HAP-1 (cell line): ENCODE measurements around the gene PPIF.

ENCODE experiments used
- DNase-seq, 2 experiments: peaks; one replicate each; pipeline ENCODE4 v3.0.0-alpha.2; 2016 to 2020; ENCODE audit warnings: low spot score in 2 of 2
- H3K27me3 ChIP-seq: fragments of 250-450 bp; sonication (Bioruptor Pico); 2 replicates; pipeline ENCODE4 v1.5.1; 2020; ENCODE audit warnings: low read depth, mild to moderate bottlenecking, moderate library complexity
- H3K36me3 ChIP-seq: fragments of 250-450 bp; sonication (Bioruptor Pico); replicated peaks from 2 replicates; pipeline ENCODE4 v1.5.1; 2020; ENCODE audit warnings: mild to moderate bottlenecking
- H3K4me1 ChIP-seq: fragments of 250-450 bp; sonication (Bioruptor Pico); 2 replicates; pipeline ENCODE4 v1.5.1; 2020; ENCODE audit warnings: mild to moderate bottlenecking
- H3K4me3 ChIP-seq: fragments of 250-450 bp; sonication (Bioruptor Pico); 2 replicates; pipeline ENCODE4 v1.5.1; 2020; ENCODE audit warnings: mild to moderate bottlenecking, moderate library complexity
- H3K9me3 ChIP-seq: fragments of 250-450 bp; sonication (Bioruptor Pico); 2 replicates; pipeline ENCODE4 v1.5.1; 2020; ENCODE audit warnings: mild to moderate bottlenecking, moderate library complexity
- in situ Hi-C: fragments of 300-500 bp; cut with MboI; formaldehyde crosslinking; loops from 3 replicates; pipeline ENCODE4 v1.14.3; 2020; ENCODE audit warnings: low sequenced_read_pairs, inconsistent platforms, mixed read lengths

The PPIF gene

GRCh38 chr10:79308969-79309665, 38.2 kb upstream of the PPIF start:
- H3K4me3 ChIP-seq = no peak overlapping the region
- no peaks in the 10 kb centered on the region for H3K4me1 ChIP-seq
- peaks cover 5% of the 10 kb centered on the region for H3K36me3 ChIP-seq
- H3K27me3 ChIP-seq = no peaks in the 10 kb centered on the region
- DNase-seq = no peak
- in situ Hi-C loops = no loop called here
- no peaks in the 10 kb centered on the region for H3K9me3 ChIP-seq

- H3K27me3 ChIP-seq = no peaks in the 10 kb centered on the region
- no peak for DNase-seq
- H3K4me3 ChIP-seq = no peak overlapping the region
- peaks cover 3% of the 10 kb centered on the region for H3K36me3 ChIP-seq
- no peaks in the 10 kb centered on the region for H3K9me3 ChIP-seq
- H3K4me1 ChIP-seq = no peaks in the 10 kb centered on the region
- in situ Hi-C loops = no loop called here
Observed at GRCh38 chr10:79310200-79310865, 36.9 kb upstream of the PPIF start.

- H3K27me3 ChIP-seq = no peaks in the 10 kb centered on the region
- in situ Hi-C loops = no loop called here
- no peak for DNase-seq
- no peak overlapping the region for H3K4me3 ChIP-seq
- no peaks in the 10 kb centered on the region for H3K9me3 ChIP-seq
- no peaks in the 10 kb centered on the region for H3K4me1 ChIP-seq
- peaks cover 2% of the 10 kb centered on the region for H3K36me3 ChIP-seq
Observed at GRCh38 chr10:79310911-79311573, 36.2 kb upstream of the PPIF start.

GRCh38 chr10:79311581-79312407, 35.5 kb upstream of the PPIF start:
- no peak for DNase-seq
- H3K4me3 ChIP-seq = no peak overlapping the region
- no peaks in the 10 kb centered on the region for H3K9me3 ChIP-seq
- in situ Hi-C loops = no loop called here
- H3K27me3 ChIP-seq = no peaks in the 10 kb centered on the region
- no peaks in the 10 kb centered on the region for H3K4me1 ChIP-seq
- H3K36me3 ChIP-seq = no peaks in the 10 kb centered on the region

- DNase-seq = no peak
- peaks cover 4% of the 10 kb centered on the region for H3K4me1 ChIP-seq
- H3K27me3 ChIP-seq = no peaks in the 10 kb centered on the region
- H3K4me3 ChIP-seq = no peak overlapping the region
- no peaks in the 10 kb centered on the region for H3K36me3 ChIP-seq
- no peaks in the 10 kb centered on the region for H3K9me3 ChIP-seq
- in situ Hi-C loops = no loop called here
Observed at GRCh38 chr10:79312601-79313187, 34.6 kb upstream of the PPIF start.

- Histone ChIP-seq H3K4me1 (peaks cover 7% of the 10 kb centered on the region), H3K9me3 (no peaks in the 10 kb centered on the region), H3K27me3 (no peaks in the 10 kb centered on the region), H3K36me3 (no peaks in the 10 kb centered on the region), H3K4me3 (no peak overlapping the region)
- DNase-seq = no peak
- in situ Hi-C loops = no loop called here
Observed at GRCh38 chr10:79313320-79313719, 33.9 kb upstream of the PPIF start.

- DNase-seq = no peak
- in situ Hi-C loops = no loop called here
- Histone ChIP-seq H3K27me3 (no peaks in the 10 kb centered on the region), H3K4me3 (no peak overlapping the region), H3K4me1 (peaks cover 7% of the 10 kb centered on the region), H3K9me3 (no peaks in the 10 kb centered on the region), H3K36me3 (no peaks in the 10 kb centered on the region)
Observed at GRCh38 chr10:79313911-79314439, 33.3 kb upstream of the PPIF start.

- H3K4me3 ChIP-seq = no peak overlapping the region
- peaks cover 7% of the 10 kb centered on the region for H3K4me1 ChIP-seq
- DNase-seq = no peak
- no peaks in the 10 kb centered on the region for H3K27me3 ChIP-seq
- in situ Hi-C loops = no loop called here
- H3K9me3 ChIP-seq = no peaks in the 10 kb centered on the region
- no peaks in the 10 kb centered on the region for H3K36me3 ChIP-seq
Observed at GRCh38 chr10:79314761-79315601, 32.3 kb upstream of the PPIF start.

- no peaks in the 10 kb centered on the region for H3K27me3 ChIP-seq
- no peak for DNase-seq
- peaks cover 7% of the 10 kb centered on the region for H3K4me1 ChIP-seq
- in situ Hi-C loops = no loop called here
- no peak overlapping the region for H3K4me3 ChIP-seq
- no peaks in the 10 kb centered on the region for H3K9me3 ChIP-seq
- no peaks in the 10 kb centered on the region for H3K36me3 ChIP-seq
Observed at GRCh38 chr10:79315602-79315920, 31.7 kb upstream of the PPIF start.

- in situ Hi-C loops = no loop called here
Observed at GRCh38 chr10:79316671-79317431, 30.4 kb upstream of the PPIF start.

GRCh38 chr10:79318369-79318768, 28.9 kb upstream of the PPIF start:
- Histone ChIP-seq H3K4me3 (no peak overlapping the region), H3K36me3 (no peaks in the 10 kb centered on the region), H3K4me1 (peaks cover 7% of the 10 kb centered on the region), H3K27me3 (no peaks in the 10 kb centered on the region), H3K9me3 (no peaks in the 10 kb centered on the region)
- DNase-seq = no peak
- in situ Hi-C loops = no loop called here

More at GRCh38 chr10:79316671-79317431, 30.4 kb upstream of the PPIF start:
- Histone ChIP-seq H3K4me1 (peaks cover 7% of the 10 kb centered on the region), H3K4me3 (no peak overlapping the region), H3K27me3 (no peaks in the 10 kb centered on the region), H3K36me3 (no peaks in the 10 kb centered on the region), H3K9me3 (no peaks in the 10 kb centered on the region)
- no peak for DNase-seq

GRCh38 chr10:79319115-79319771, 28.0 kb upstream of the PPIF start:
- DNase-seq = no peak
- Histone ChIP-seq H3K4me3 (no peak overlapping the region), H3K9me3 (no peaks in the 10 kb centered on the region), H3K4me1 (peaks cover 7% of the 10 kb centered on the region), H3K36me3 (no peaks in the 10 kb centered on the region), H3K27me3 (no peaks in the 10 kb centered on the region)
- in situ Hi-C loops = no loop called here
